NCI-H226 (cell line): ENCODE measurements around the gene KCNJ9.
A peak's percentile ranks its signal among the peaks of the same experiment; 100 is the strongest.

Experiments used
- DNase-seq: peaks from one replicate; pipeline ENCODE4 v3.0.0-alpha.2; 2015

Gene KCNJ9

GRCh38 chr1:160066829-160067745, 14.3 kb upstream of the KCNJ9 start:
- no peak for DNase-seq

- DNase-seq, result no peak
Observed at GRCh38 chr1:160068225-160068624, 13.1 kb upstream of the KCNJ9 start.

GRCh38 chr1:160069460-160070231, 11.7 kb upstream of the KCNJ9 start, which contains the start of gene KCNJ10:
KCNJ10 (minus strand) TSS chr1:160070160; CDS start chr1:160042532, 27,628 bp downstream.
- DNase-seq, result no peak

GRCh38 chr1:160070243-160071163, 10.8 kb upstream of the KCNJ9 start:
- DNase-seq, result peak; percentile 66

DNA sequence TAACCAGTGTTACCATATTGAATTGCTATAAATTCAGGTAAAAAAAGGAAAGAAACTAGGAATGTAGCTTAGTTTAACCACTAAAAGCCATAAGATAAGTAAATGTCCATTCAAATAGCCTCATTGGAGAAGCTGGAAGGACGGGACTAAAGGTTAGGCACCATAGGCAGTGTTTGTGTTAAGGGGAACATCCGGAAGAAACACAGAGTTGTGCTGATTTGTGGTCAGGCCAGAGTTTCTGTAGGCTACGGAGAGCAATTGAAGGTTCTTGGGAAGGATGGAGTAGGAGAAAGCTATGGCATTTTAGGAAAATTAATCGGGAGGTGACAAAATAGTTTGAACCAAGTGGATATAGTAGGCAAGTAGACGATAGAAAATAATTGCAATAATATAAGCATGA, 10.0 kb upstream of the KCNJ9 start:
- DNase-seq, result no peak

- no peak for DNase-seq
Observed at GRCh38 chr1:160074865-160075264, 6.5 kb upstream of the KCNJ9 start.

DNA sequence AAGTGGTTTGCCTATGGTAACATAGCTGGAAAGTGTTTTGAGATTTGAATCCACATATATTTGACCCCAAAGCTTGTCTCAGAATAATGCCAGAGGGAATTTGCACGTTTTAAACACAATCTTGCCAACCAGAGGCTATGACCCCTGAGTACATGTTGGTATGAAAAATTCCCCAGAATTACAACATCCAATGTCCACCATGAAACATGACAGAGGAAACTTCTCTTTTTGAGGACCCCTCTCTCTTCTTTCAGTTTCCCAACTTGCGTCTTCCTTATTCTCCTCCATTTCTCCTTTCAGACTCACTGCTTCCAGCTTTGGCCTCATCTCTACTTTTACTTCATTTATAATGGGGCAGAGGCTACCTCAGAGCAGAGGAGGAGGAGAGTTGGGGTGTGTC, 5.5 kb upstream of the KCNJ9 start:
- DNase-seq, result no peak

DNA sequence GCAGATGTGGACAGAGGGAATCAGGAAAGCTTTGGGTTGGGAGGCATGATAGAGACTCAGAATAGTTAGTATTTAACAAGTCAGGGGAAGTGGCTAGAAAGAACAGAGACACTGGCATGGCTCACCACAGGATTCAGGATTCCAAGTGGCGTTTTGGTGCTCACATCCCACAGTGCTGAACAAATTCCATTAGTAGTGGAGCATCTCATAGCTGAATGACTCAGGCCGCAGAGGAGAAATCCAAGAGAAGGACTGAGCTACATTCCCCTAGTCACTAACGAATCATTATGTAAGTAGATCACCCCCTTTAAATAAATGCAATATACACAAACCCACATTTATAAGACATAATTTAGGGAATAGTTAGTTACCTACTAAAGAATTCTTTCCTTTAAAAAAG, 5.0 kb upstream of the KCNJ9 start:
- DNase-seq, result no peak

- no peak for DNase-seq
Observed at GRCh38 chr1:160077486-160077885, 3.9 kb upstream of the KCNJ9 start.

- DNase-seq, result peak; percentile 20
Observed at GRCh38 chr1:160078512-160079195, 2.7 kb upstream of the KCNJ9 start.

DNA sequence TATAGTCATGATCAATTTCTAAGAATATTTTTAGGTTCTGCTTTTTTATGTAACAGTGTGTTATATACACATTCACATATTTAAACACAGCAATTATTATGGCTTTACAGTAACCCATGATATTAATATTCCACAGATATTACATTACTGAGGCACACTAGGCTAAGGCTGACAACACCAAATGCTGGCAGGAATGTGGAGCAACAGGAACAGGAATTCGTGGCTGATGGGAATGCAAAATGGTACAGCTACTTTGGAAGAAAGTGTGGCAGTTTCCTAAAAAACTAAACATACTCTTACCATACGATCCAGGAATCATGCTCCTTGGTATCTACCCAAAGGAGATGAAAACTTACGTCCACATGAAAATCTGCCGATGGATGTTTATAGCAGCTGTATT, 1.9 kb upstream of the KCNJ9 start:
- no peak for DNase-seq

- DNase-seq, result no peak
Observed at GRCh38 chr1:160080381-160081100, 797 bp upstream of the KCNJ9 start.

DNA sequence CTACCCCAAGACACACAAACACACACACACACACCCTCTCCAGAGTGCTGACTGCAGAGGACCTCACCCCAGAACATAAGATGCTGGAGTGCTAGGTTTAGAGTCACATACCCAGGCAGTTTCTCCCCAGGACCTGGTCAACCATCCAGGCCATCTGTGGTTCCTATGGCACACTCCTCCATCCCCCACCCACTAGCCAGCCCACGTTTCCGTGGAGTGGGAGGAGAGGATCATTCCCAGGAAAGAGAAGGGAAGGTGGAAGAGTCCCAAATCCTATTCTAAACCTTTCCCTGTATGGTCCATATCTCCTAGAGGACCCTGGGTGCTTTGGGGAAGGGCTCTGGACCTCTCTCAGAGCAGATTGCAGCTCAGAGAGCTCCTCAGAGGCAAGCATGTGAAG, 1.1 kb downstream of the KCNJ9 start:
- no peak for DNase-seq

DNA sequence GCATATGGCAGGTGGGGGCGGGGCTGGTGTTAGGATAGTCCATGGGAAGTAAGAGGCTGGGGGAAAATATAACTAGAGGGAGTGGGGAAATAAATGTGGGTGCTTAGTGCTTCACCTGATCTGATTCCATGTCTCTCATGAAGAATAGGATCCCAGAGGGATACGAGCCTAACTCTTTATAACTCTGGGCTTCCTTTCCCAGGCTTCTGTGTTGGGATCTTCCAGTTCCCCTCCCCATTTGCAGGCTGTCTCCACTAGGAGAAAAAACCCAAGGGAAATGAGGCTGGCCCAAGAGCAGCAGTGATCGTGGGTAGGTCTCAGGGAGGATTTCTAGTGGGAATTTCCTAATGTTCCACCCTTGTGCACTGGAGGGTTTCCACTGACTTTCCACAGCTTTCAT, 1.6 kb downstream of the KCNJ9 start:
- DNase-seq, result no peak

GRCh38 chr1:160083968-160084770, 2.8 kb downstream of the KCNJ9 start:
- DNase-seq, result no peak

- DNase-seq, result no peak
Observed at GRCh38 chr1:160084771-160085321, 3.5 kb downstream of the KCNJ9 start.

GRCh38 chr1:160085686-160086455, 4.5 kb downstream of the KCNJ9 start:
- DNase-seq, result peak; percentile 35

DNA sequence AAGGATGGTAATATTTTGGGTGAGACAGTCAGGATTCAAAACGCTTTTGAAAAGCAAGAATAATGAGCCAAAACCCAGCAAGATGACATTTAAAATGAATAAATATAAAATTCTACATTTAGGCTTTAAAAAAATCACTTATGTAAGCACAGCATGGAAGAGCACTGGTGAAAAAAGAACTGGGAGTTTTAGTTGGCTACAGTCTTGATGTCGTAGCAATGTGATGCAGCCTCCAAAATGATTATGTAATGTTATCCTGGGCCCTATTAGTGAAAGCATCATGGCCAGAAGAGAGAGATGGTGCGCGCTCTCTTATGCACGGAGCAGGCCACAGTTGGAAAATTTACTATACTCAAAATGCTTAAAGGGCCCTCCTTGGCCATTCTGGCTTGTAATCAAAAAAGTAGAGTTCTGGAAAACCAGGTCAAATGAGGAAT, 5.1 kb downstream of the KCNJ9 start:
- no peak for DNase-seq

GRCh38 chr1:160087118-160087662, 5.9 kb downstream of the KCNJ9 start:
- DNase-seq, result no peak
